ENCODE measurements around the gene PRSS50.

GRCh38 chr3:46666453-46666845 lies 51.2 kb downstream of the PRSS50 start:
- no peak for TF ChIP-seq CTCF (conservative IDR thresholded peaks at IDR 0.05)
- no peak for TF ChIP-seq ZFX (IDR thresholded peaks at IDR 0.05)
